DND-41 (cell line): ENCODE measurements around the gene MCF2L.

ENCODE experiments used
- ATAC-seq: fragments of 200-7000 bp; cut with Tn5 transposase; 3 replicates; pipeline ENCODE4 v1.9.1; 2021; ENCODE audit warnings: low read depth; ENCODE audit not compliant: insufficient read depth
- DNase-seq: peaks from one replicate; pipeline ENCODE4 v3.0.0-alpha.2; 2020
- H2AFZ ChIP-seq: 2 replicates; pipeline ENCODE4 v1.6.0; 2012; ENCODE audit warnings: low read depth, low read length
- H3K27ac ChIP-seq: 2 replicates; pipeline ENCODE4 v1.5.1; 2012; ENCODE audit warnings: low read length, inconsistent platforms
- H3K27me3 ChIP-seq: fragments of 200-600 bp; sonication (generic); 2 replicates; pipeline ENCODE4 v1.6.0; 2012; ENCODE audit warnings: low read length, mild to moderate bottlenecking, inconsistent platforms; ENCODE audit not compliant: insufficient read depth, poor library complexity
- H3K36me3 ChIP-seq: 2 replicates; pipeline ENCODE4 v1.5.1; 2012; ENCODE audit warnings: low read length, inconsistent platforms; ENCODE audit not compliant: insufficient read depth
- H3K4me1 ChIP-seq: 2 replicates; pipeline ENCODE4 v1.5.1; 2012; ENCODE audit warnings: mild to moderate bottlenecking, low read length; ENCODE audit not compliant: insufficient read depth
- H3K4me2 ChIP-seq: 2 replicates; pipeline ENCODE4 v1.6.0; 2012; ENCODE audit warnings: mild to moderate bottlenecking, moderate library complexity, low read length, inconsistent platforms; ENCODE audit not compliant: insufficient read depth
- H3K4me3 ChIP-seq, 2 experiments: fragments of 200-600 bp in 1 of 2; shearing (Covaris generic) in 1 of 2; 2 replicates each; pipeline ENCODE4 v1.5.1; 2012 to 2016; ENCODE audit warnings: inconsistent platforms in 2 of 2, low read length in 2 of 2, mild to moderate bottlenecking in 2 of 2, low read depth in 1 of 2, moderate library complexity in 1 of 2
- H3K79me2 ChIP-seq: 2 replicates; pipeline ENCODE4 v1.6.0; 2012; ENCODE audit warnings: low read length, inconsistent platforms; ENCODE audit not compliant: insufficient read depth
- H3K9ac ChIP-seq: 2 replicates; pipeline ENCODE4 v1.6.0; 2012; ENCODE audit warnings: low read depth, mild to moderate bottlenecking, inconsistent platforms, low read length, moderate library complexity
- H3K9me3 ChIP-seq: 2 replicates; pipeline ENCODE4 v1.5.1; 2012; ENCODE audit warnings: low read length, moderate library complexity, mild to moderate bottlenecking, inconsistent platforms; ENCODE audit not compliant: insufficient read depth, severe bottlenecking
- H4K20me1 ChIP-seq: 2 replicates; pipeline ENCODE4 v1.6.0; 2012; ENCODE audit warnings: low read length; ENCODE audit not compliant: insufficient read depth
- CTCF ChIP-seq: IDR thresholded peaks from 2 replicates; pipeline ENCODE4 v1.5.1; 2012; ENCODE audit warnings: borderline replicate concordance, low read length, moderate library complexity, mild to moderate bottlenecking; ENCODE audit not compliant: poor library complexity, severe bottlenecking; ENCODE audit errors: extremely low read depth
- EZH2 ChIP-seq: IDR thresholded peaks from 3 replicates; pipeline ENCODE4 v1.6.1; 2012; ENCODE audit warnings: borderline replicate concordance, low read depth, mild to moderate bottlenecking, moderate library complexity, low read length, inconsistent platforms; ENCODE audit not compliant: severe bottlenecking

The MCF2L gene

GRCh38 chr13:113126265-113127150, 157.5 kb downstream of the MCF2L start:
- H3K27ac ChIP-seq = no peak overlapping the region
- ATAC-seq (no peak), DNase-seq (no peak)
- no peak overlapping the region for H3K4me2 ChIP-seq
- H2AFZ ChIP-seq = no peak overlapping the region
- H3K27me3 ChIP-seq = no peaks in the 10 kb centered on the region
- H4K20me1 ChIP-seq = peaks cover 4% of the 10 kb centered on the region; the same call in 1 of the 2 replicates
- no peaks in the 10 kb centered on the region for H3K9me3 ChIP-seq
- no peaks in the 10 kb centered on the region for H3K36me3 ChIP-seq
- TF ChIP-seq CTCF = no peak
- TF ChIP-seq EZH2 = no peak
- no peaks in the 10 kb centered on the region for H3K79me2 ChIP-seq
- no peak overlapping the region for H3K4me3 ChIP-seq
- H3K9ac ChIP-seq = no peak overlapping the region
- H3K4me1 ChIP-seq = no peaks in the 10 kb centered on the region

- H3K9me3 ChIP-seq = no peaks in the 10 kb centered on the region
- no peak overlapping the region for H3K9ac ChIP-seq
- no peaks in the 10 kb centered on the region for H3K4me1 ChIP-seq
- H3K27ac ChIP-seq = no peak overlapping the region
- H3K36me3 ChIP-seq = no peaks in the 10 kb centered on the region
- no peak overlapping the region for H3K4me2 ChIP-seq
- TF ChIP-seq EZH2 = no peak
- peaks cover 4% of the 10 kb centered on the region; the same call in 1 of the 2 replicates for H4K20me1 ChIP-seq
- peaks cover 3% of the 10 kb centered on the region for H3K27me3 ChIP-seq
- DNase-seq (no peak), ATAC-seq (no peak)
- H3K79me2 ChIP-seq = no peaks in the 10 kb centered on the region
- no peak overlapping the region for H3K4me3 ChIP-seq
- H2AFZ ChIP-seq = no peak overlapping the region
Measured at GRCh38 chr13:113129480-113129879, 160.5 kb downstream of the MCF2L start.

GRCh38 chr13:113129921-113130750, 161.1 kb downstream of the MCF2L start:
- no peak for TF ChIP-seq EZH2
- no peak for TF ChIP-seq CTCF
- Histone ChIP-seq H3K4me1 (no peaks in the 10 kb centered on the region), H3K4me2 (no peak overlapping the region), H3K27me3 (peaks cover 3% of the 10 kb centered on the region), H3K27ac (no peak overlapping the region), H2AFZ (no peak overlapping the region), H3K9ac (no peak overlapping the region), H3K9me3 (no peaks in the 10 kb centered on the region), H3K79me2 (no peaks in the 10 kb centered on the region), H3K36me3 (no peaks in the 10 kb centered on the region), H3K4me3 (no peak overlapping the region), H4K20me1 (peaks cover 4% of the 10 kb centered on the region; the same call in 1 of the 2 replicates)
- ATAC-seq = no peak
- DNase-seq = no peak
